Measurements from ENCODE around the gene PEX1.
"Not testable (repeated sequence)": the region's sequence is repeated elsewhere in the genome, so short reads cannot be mapped to it uniquely, and the experiment has no call there.

GRCh38 chr7:92483624-92484023, 44.7 kb downstream of the PEX1 start:
- TF ChIP-seq, protein P1, sequence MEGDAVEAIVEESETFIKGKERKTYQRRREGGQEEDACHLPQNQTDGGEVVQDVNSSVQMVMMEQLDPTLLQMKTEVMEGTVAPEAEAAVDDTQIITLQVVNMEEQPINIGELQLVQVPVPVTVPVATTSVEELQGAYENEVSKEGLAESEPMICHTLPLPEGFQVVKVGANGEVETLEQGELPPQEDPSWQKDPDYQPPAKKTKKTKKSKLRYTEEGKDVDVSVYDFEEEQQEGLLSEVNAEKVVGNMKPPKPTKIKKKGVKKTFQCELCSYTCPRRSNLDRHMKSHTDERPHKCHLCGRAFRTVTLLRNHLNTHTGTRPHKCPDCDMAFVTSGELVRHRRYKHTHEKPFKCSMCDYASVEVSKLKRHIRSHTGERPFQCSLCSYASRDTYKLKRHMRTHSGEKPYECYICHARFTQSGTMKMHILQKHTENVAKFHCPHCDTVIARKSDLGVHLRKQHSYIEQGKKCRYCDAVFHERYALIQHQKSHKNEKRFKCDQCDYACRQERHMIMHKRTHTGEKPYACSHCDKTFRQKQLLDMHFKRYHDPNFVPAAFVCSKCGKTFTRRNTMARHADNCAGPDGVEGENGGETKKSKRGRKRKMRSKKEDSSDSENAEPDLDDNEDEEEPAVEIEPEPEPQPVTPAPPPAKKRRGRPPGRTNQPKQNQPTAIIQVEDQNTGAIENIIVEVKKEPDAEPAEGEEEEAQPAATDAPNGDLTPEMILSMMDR (IDR thresholded peaks at IDR 0.05): not testable (repeated sequence)
- TF ChIP-seq EP300 (IDR thresholded peaks at IDR 0.05; ENCODE audit: low read depth); POLR2AphosphoS5 (IDR thresholded peaks at IDR 0.05): not testable (repeated sequence)

Measured in transverse colon (tissue), 4 donors.